Measurements from ENCODE around the gene DDX31.

The DDX31 gene

GRCh38 chr9:132543251-132543650, 126.5 kb downstream of the DDX31 start:
- no peak overlapping the region for H3K27ac ChIP-seq
- no peaks in the 10 kb centered on the region for H3K9me3 ChIP-seq
- no peak overlapping the region for H3K4me3 ChIP-seq (ENCODE audit: low read depth in 1 of 2, low read length in 1 of 2)
- H3K36me3 ChIP-seq = no peaks in the 10 kb centered on the region
- H3K27me3 ChIP-seq = peaks cover 41% of the 10 kb centered on the region
- no peak for TF ChIP-seq CTCF (IDR thresholded peaks at IDR 0.05)
- no peaks in the 10 kb centered on the region for H3K4me1 ChIP-seq (ENCODE audit: control insufficient read depth in 1 of 2, insufficient read depth in 1 of 2, low read depth in 1 of 2, low read length in 1 of 2)

Data from neutrophil (primary cell).